ENCODE measurements around the gene RAB10.
A peak's percentile ranks its signal among the peaks of the same experiment; 100 is the strongest.
"Not testable (repeated sequence)": the region's sequence is repeated elsewhere in the genome, so short reads cannot be mapped to it uniquely, and the experiment has no call there.

RAB10 gene

GRCh38 chr2:26058390-26058789 is 24.5 kb downstream of the RAB10 start:
- no peak for DNase-seq (ENCODE audit: low read depth)

GRCh38 chr2:26059542-26059941 is 25.7 kb downstream of the RAB10 start:
- no peak for DNase-seq (ENCODE audit: low read depth)

- no peak for DNase-seq (ENCODE audit: low read depth)
Observed at GRCh38 chr2:26061539-26061938, 27.7 kb downstream of the RAB10 start.

GRCh38 chr2:26064846-26065245 is 31.0 kb downstream of the RAB10 start:
- DNase-seq (ENCODE audit: low read depth), result no peak

- no peak for DNase-seq (ENCODE audit: low read depth)
Observed at GRCh38 chr2:26067186-26067974, 33.5 kb downstream of the RAB10 start.

GRCh38 chr2:26067980-26068507 is 34.2 kb downstream of the RAB10 start:
- no peak for DNase-seq (ENCODE audit: low read depth)

GRCh38 chr2:26068602-26069298 is 34.9 kb downstream of the RAB10 start:
- DNase-seq (ENCODE audit: low read depth), result peak; percentile 15

GRCh38 chr2:26070730-26071129 is 36.8 kb downstream of the RAB10 start:
- no peak for DNase-seq (ENCODE audit: low read depth)

GRCh38 chr2:26072925-26073768 is 39.3 kb downstream of the RAB10 start:
- no peak for DNase-seq (ENCODE audit: low read depth)

GRCh38 chr2:26073830-26074229 is 39.9 kb downstream of the RAB10 start:
- no peak for DNase-seq (ENCODE audit: low read depth)

GRCh38 chr2:26074676-26075075 is 40.8 kb downstream of the RAB10 start:
- DNase-seq (ENCODE audit: low read depth), result no peak

- DNase-seq (ENCODE audit: low read depth), result no peak
Observed at GRCh38 chr2:26075173-26075572, 41.3 kb downstream of the RAB10 start.

- no peak for DNase-seq (ENCODE audit: low read depth)
Observed at GRCh38 chr2:26076001-26076587, 42.2 kb downstream of the RAB10 start.

- no peak for DNase-seq (ENCODE audit: low read depth)
Observed at GRCh38 chr2:26077291-26077690, 43.4 kb downstream of the RAB10 start.

GRCh38 chr2:26078939-26079338 is 45.1 kb downstream of the RAB10 start:
- DNase-seq (ENCODE audit: low read depth), result no peak

GRCh38 chr2:26080356-26080755 is 46.5 kb downstream of the RAB10 start:
- no peak for DNase-seq (ENCODE audit: low read depth)

GRCh38 chr2:26080925-26081324 is 47.0 kb downstream of the RAB10 start:
- DNase-seq (ENCODE audit: low read depth), result not testable (repeated sequence)

GRCh38 chr2:26081556-26081955 is 47.7 kb downstream of the RAB10 start:
- no peak for DNase-seq (ENCODE audit: low read depth)

GRCh38 chr2:26086155-26086637 is 52.3 kb downstream of the RAB10 start:
- no peak for DNase-seq (ENCODE audit: low read depth)

- no peak for DNase-seq (ENCODE audit: low read depth)
Observed at GRCh38 chr2:26086779-26087178, 52.9 kb downstream of the RAB10 start.

GRCh38 chr2:26088038-26088643 is 54.3 kb downstream of the RAB10 start:
- DNase-seq (ENCODE audit: low read depth), result no peak
